NB4 (cell line): ENCODE results near the gene RPTOR.

Experiments used
- CTCF ChIP-seq: IDR thresholded peaks from one replicate; pipeline ENCODE4 v1.5.1; 2012; ENCODE audit warnings: low read depth, low read length
- MAX ChIP-seq: IDR thresholded peaks from 2 replicates; pipeline ENCODE4 v1.6.1; 2011; ENCODE audit warnings: low read depth, low read length

GRCh38 chr17:80855948-80856862 lies 311.6 kb downstream of the RPTOR start:
- peak; percentile 69 for TF ChIP-seq MAX
- no peak for TF ChIP-seq CTCF
